MM.1S (cell line): ENCODE results near the gene CFAP54.

Source experiments
- DNase-seq: peaks from one replicate; pipeline ENCODE4 v3.0.0-alpha.2; 2015
- H2AFZ ChIP-seq: fragments of 300-600 bp; sonication (generic); 2 replicates; pipeline ENCODE4 v1.6.0; 2016; ENCODE audit warnings: antibody characterized with exemption, low read length
- H3F3A ChIP-seq: fragments of 300-600 bp; sonication (generic); 2 replicates; pipeline ENCODE4 v1.6.1; 2016; ENCODE audit warnings: mild to moderate bottlenecking, antibody characterized with exemption, low read length, moderate library complexity, mixed read lengths; ENCODE audit not compliant: insufficient read depth
- H3K27ac ChIP-seq: fragments of 300-600 bp; sonication (generic); 2 replicates; pipeline ENCODE4 v1.5.1; 2016; ENCODE audit warnings: mild to moderate bottlenecking, low read length
- H3K27me3 ChIP-seq: fragments of 300-600 bp; sonication (generic); replicated peaks from 2 replicates; pipeline ENCODE4 v1.6.0; 2016; ENCODE audit warnings: low read length; ENCODE audit not compliant: insufficient read depth
- H3K36me3 ChIP-seq: fragments of 300-600 bp; sonication (generic); replicated peaks from 2 replicates; pipeline ENCODE4 v1.6.1; 2016; ENCODE audit warnings: mild to moderate bottlenecking, low read length, mixed read lengths; ENCODE audit not compliant: insufficient read depth
- H3K4me1 ChIP-seq: fragments of 300-600 bp; sonication (generic); 2 replicates; pipeline ENCODE4 v1.6.1; 2016; ENCODE audit warnings: low read length, mixed read lengths
- H3K4me2 ChIP-seq: fragments of 300-600 bp; sonication (generic); 2 replicates; pipeline ENCODE4 v1.6.0; 2016; ENCODE audit warnings: low read depth, low read length
- H3K4me3 ChIP-seq: fragments of 300-600 bp; sonication (generic); 2 replicates; pipeline ENCODE4 v1.5.1; 2016; ENCODE audit warnings: low read length, mixed read lengths
- H3K79me2 ChIP-seq: fragments of 300-600 bp; sonication (generic); 2 replicates; pipeline ENCODE4 v1.6.1; 2016; ENCODE audit warnings: mixed run types, low read length, mixed read lengths
- H3K9ac ChIP-seq: fragments of 300-600 bp; sonication (generic); 2 replicates; pipeline ENCODE4 v1.6.1; 2016; ENCODE audit warnings: low read length, mixed read lengths
- H3K9me2 ChIP-seq: fragments of 300-600 bp; sonication (generic); replicated peaks from 2 replicates; pipeline ENCODE4 v1.6.1; 2016; ENCODE audit warnings: mild to moderate bottlenecking, low read length, mixed read lengths; ENCODE audit not compliant: insufficient read depth
- H3K9me3 ChIP-seq: fragments of 300-600 bp; sonication (generic); replicated peaks from 2 replicates; pipeline ENCODE4 v1.6.1; 2016; ENCODE audit warnings: mild to moderate bottlenecking, low read length, mixed read lengths; ENCODE audit not compliant: insufficient read depth
- H4K20me1 ChIP-seq: fragments of 300-600 bp; sonication (generic); 2 replicates; pipeline ENCODE4 v1.6.1; 2016; ENCODE audit warnings: mild to moderate bottlenecking, low read length, moderate library complexity, mixed read lengths; ENCODE audit not compliant: insufficient read depth
- EZH2 ChIP-seq: fragments of 300-600 bp; sonication (generic); optimal IDR thresholded peaks from 2 replicates; pipeline ENCODE3; 2017; ENCODE audit warnings: low read depth, mild to moderate bottlenecking, antibody characterized with exemption, low read length, mixed read lengths
- EZH2phosphoT487 ChIP-seq: fragments of 300-600 bp; sonication (generic); IDR thresholded peaks from 2 replicates; pipeline ENCODE4 v1.6.1; 2018; ENCODE audit warnings: antibody characterized with exemption, low read length
- TF ChIP-seq, protein P1 (sequence below): fragments of 300-600 bp; sonication (generic); IDR thresholded peaks from 2 replicates; pipeline ENCODE4 v1.5.1; 2016; ENCODE audit warnings: antibody characterized with exemption, low read length, mixed read lengths

CFAP54 gene

GRCh38 chr12:96889273-96889933 lies 400.0 kb downstream of the CFAP54 start:
- Histone ChIP-seq H3K27ac (no peak overlapping the region), H3K9me2 (no peaks in the 10 kb centered on the region), H3K27me3 (no peaks in the 10 kb centered on the region), H3F3A (no peaks in the 10 kb centered on the region), H3K36me3 (no peaks in the 10 kb centered on the region), H3K4me1 (no peaks in the 10 kb centered on the region), H2AFZ (no peak overlapping the region), H3K9ac (no peak overlapping the region), H3K4me3 (no peak overlapping the region), H3K9me3 (no peaks in the 10 kb centered on the region), H4K20me1 (no peaks in the 10 kb centered on the region), H3K79me2 (no peaks in the 10 kb centered on the region), H3K4me2 (no peak overlapping the region)
- TF ChIP-seq, protein P1, sequence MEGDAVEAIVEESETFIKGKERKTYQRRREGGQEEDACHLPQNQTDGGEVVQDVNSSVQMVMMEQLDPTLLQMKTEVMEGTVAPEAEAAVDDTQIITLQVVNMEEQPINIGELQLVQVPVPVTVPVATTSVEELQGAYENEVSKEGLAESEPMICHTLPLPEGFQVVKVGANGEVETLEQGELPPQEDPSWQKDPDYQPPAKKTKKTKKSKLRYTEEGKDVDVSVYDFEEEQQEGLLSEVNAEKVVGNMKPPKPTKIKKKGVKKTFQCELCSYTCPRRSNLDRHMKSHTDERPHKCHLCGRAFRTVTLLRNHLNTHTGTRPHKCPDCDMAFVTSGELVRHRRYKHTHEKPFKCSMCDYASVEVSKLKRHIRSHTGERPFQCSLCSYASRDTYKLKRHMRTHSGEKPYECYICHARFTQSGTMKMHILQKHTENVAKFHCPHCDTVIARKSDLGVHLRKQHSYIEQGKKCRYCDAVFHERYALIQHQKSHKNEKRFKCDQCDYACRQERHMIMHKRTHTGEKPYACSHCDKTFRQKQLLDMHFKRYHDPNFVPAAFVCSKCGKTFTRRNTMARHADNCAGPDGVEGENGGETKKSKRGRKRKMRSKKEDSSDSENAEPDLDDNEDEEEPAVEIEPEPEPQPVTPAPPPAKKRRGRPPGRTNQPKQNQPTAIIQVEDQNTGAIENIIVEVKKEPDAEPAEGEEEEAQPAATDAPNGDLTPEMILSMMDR = no peak
- DNase-seq = no peak

DNA sequence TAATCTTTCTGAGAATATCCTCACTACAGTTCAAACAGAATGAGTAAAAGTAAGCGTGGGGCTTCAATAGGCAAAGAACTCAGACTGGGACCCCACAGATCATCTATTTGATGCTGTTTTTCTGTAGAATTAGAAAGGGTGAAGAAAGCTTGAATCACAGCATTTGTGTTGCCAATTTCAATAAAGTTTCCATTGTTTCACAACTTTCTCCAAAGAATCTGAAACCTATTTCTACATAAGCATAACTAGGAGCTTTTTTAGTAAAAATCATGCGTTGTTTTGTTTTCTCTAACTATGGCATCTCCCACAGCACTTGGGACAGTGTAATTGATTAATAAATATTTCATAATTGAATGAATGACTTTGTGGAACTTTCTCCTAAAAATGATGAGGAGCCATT lies 401.0 kb downstream of the CFAP54 start:
- H3K9me3 ChIP-seq = no peaks in the 10 kb centered on the region
- no peak for TF ChIP-seq EZH2
- TF ChIP-seq, protein P1 = no peak
- TF ChIP-seq EZH2phosphoT487 = no peak
- no peaks in the 10 kb centered on the region for H4K20me1 ChIP-seq
- no peaks in the 10 kb centered on the region for H3K79me2 ChIP-seq
- H3K27me3 ChIP-seq = no peaks in the 10 kb centered on the region
- no peaks in the 10 kb centered on the region for H3F3A ChIP-seq
- no peak overlapping the region for H3K4me2 ChIP-seq
- no peaks in the 10 kb centered on the region for H3K4me1 ChIP-seq
- H3K36me3 ChIP-seq = no peaks in the 10 kb centered on the region
- no peak overlapping the region for H2AFZ ChIP-seq
- H3K27ac ChIP-seq = no peak overlapping the region
- no peaks in the 10 kb centered on the region for H3K9me2 ChIP-seq
- no peak overlapping the region for H3K4me3 ChIP-seq
- DNase-seq = no peak
- no peak overlapping the region for H3K9ac ChIP-seq

GRCh38 chr12:96892104-96892503 lies 402.7 kb downstream of the CFAP54 start:
- H3K27me3 ChIP-seq = no peaks in the 10 kb centered on the region
- H3K36me3 ChIP-seq = no peaks in the 10 kb centered on the region
- no peak overlapping the region for H3K4me3 ChIP-seq
- H3K4me2 ChIP-seq = no peak overlapping the region
- no peak overlapping the region for H3K9ac ChIP-seq
- H3K27ac ChIP-seq = no peak overlapping the region
- H3K4me1 ChIP-seq = no peaks in the 10 kb centered on the region
- H3F3A ChIP-seq = no peaks in the 10 kb centered on the region
- no peak for DNase-seq
- TF ChIP-seq, protein P1 = no peak
- TF ChIP-seq EZH2 (no peak), EZH2phosphoT487 (no peak)
- no peaks in the 10 kb centered on the region for H3K9me3 ChIP-seq
- H4K20me1 ChIP-seq = no peaks in the 10 kb centered on the region
- no peak overlapping the region for H2AFZ ChIP-seq
- H3K9me2 ChIP-seq = no peaks in the 10 kb centered on the region
- no peaks in the 10 kb centered on the region for H3K79me2 ChIP-seq
